Measurements from ENCODE around the gene BCLAF1.

DNA sequence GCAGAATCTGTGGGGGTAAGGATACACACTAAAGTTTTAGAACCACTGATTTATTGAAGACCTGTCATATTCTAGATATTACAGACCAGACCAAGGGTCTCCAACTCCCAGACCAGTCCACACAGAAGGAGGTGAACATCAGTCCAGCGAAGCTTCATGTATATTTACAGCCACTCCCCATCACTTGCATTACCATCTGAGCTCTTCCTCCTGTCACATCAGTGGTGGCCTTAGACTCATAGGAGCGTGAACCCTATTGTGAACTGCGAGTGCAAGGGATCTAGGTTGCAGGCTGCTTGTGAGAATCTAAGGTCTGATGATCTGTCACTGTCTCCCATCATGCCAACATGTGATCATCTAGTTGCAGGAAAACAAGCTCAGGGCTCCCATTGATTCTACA, 5.0 kb upstream of the BCLAF1 start:
- TF ChIP-seq POLR2A (IDR thresholded peaks at IDR 0.05; ENCODE audit: low read length) (no peak), GATA1 (IDR thresholded peaks at IDR 0.05; ENCODE audit: low read depth, low read length) (no peak)
